Tibial artery (tissue), 4 donors: Measurements from ENCODE around the gene ZNF207.
A peak's percentile ranks its signal among the peaks of the same experiment; 100 is the strongest.
"Not testable (repeated sequence)": the region's sequence is repeated elsewhere in the genome, so short reads cannot be mapped to it uniquely, and the experiment has no call there.

Experiments
- DNase-seq, 2 donors: peaks; one replicate each; pipeline ENCODE4 v3.0.0-alpha.2; 2019
- H3K27ac ChIP-seq, 2 donors: fragments of 200-600 bp; sonication (generic) in 1 of 2; 1 replicate in 1 of 2; 2 replicates in 1 of 2; pipeline ENCODE4 v1.5.1; 2018 to 2019; ENCODE audit warnings: mild to moderate bottlenecking in 1 of 2
- H3K27me3 ChIP-seq, 2 donors: fragments of 200-600 bp; sonication (generic) in 1 of 2; one replicate each; pipeline versions ENCODE4 v1.5.1 to v1.6.0; 2016 to 2019
- H3K36me3 ChIP-seq, 3 donors: fragments of 200-600 bp; sonication (generic) in 2 of 3; one replicate each; pipeline ENCODE4 v1.5.1; 2016 to 2019; ENCODE audit warnings: mild to moderate bottlenecking in 2 of 3
- H3K4me1 ChIP-seq, 4 donors: fragments of 200-600 bp; sonication (generic) in 2 of 4; 1 replicate in 3 of 4; 2 replicates in 1 of 4; pipeline ENCODE4 v1.5.1; 2016 to 2019
- H3K4me3 ChIP-seq, 2 donors: fragments of 200-600 bp; sonication (generic) in 1 of 2; 1 replicate in 1 of 2; 2 replicates in 1 of 2; pipeline ENCODE4 v1.5.1; 2018 to 2019; ENCODE audit warnings: mild to moderate bottlenecking in 2 of 2
- H3K9me3 ChIP-seq, 3 donors: fragments of 200-600 bp; sonication (generic) in 1 of 3; one replicate each; pipeline ENCODE4 v1.5.1; 2016 to 2019
- CTCF ChIP-seq, 2 experiments: fragments of 200-600 bp in 1 of 2; fragments of 450-650 bp in 1 of 2; IDR thresholded peaks; one replicate each; pipeline ENCODE4 v1.5.1; 2017 to 2019; ENCODE audit warnings: antibody characterized with exemption in 2 of 2, mild to moderate bottlenecking in 1 of 2, moderate library complexity in 1 of 2
- intact Hi-C: fragments of 100-400 bp; cut with DNase I; formaldehyde crosslinking; loops from one replicate; pipeline ENCODE4 v1.15.0; 2023; ENCODE audit warnings: low total_unique reads

ZNF207 gene

GRCh38 chr17:32348483-32348800, 1.5 kb upstream of the ZNF207 start:
- Histone ChIP-seq H3K4me3 (no peak overlapping the region), H3K27me3 (no peaks in the 10 kb centered on the region), H3K9me3 (no peaks in the 10 kb centered on the region), H3K27ac (no peak overlapping the region), H3K4me1 (peaks cover 0 to 30% (median 25%) of the 10 kb centered on the region in 4 donors), H3K36me3 (peaks cover 0 to 13% (median 9%) of the 10 kb centered on the region in 3 donors)
- TF ChIP-seq CTCF (IDR thresholded peaks at IDR 0.05), result no peak
- intact Hi-C loops, result no loop called here
- no peak for DNase-seq

DNA sequence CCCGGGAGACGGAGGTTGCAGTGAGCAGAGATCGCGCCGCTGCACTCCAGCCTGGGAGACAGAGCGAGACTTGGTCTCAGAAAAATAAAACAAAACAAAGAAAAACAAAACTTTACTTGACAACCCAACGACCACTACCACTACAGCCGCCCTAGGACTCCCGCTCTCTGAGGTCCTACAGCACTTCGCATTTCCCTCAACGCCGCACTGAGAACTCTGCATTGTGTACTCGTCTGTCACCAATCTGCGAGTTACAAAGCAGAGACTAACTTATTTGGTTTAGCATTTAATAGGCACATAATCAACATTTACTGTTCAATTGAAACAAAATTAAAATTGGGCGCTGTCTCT, 479 bp upstream of the ZNF207 start:
- intact Hi-C loops, result no loop called here
- no peak for DNase-seq
- H3K4me1 ChIP-seq, result peaks cover 0 to 40% (median 33%) of the 10 kb centered on the region in 4 donors
- H3K4me3 ChIP-seq, result peak overlapping the region; percentile 84 to 93
- no peaks in the 10 kb centered on the region for H3K9me3 ChIP-seq
- no peaks in the 10 kb centered on the region for H3K27me3 ChIP-seq
- H3K36me3 ChIP-seq, result peaks cover 9 to 21% (median 19%) of the 10 kb centered on the region in 3 donors
- peak overlapping the region; percentile 97 to 99 for H3K27ac ChIP-seq
- no peak for TF ChIP-seq CTCF (IDR thresholded peaks at IDR 0.05)

DNA sequence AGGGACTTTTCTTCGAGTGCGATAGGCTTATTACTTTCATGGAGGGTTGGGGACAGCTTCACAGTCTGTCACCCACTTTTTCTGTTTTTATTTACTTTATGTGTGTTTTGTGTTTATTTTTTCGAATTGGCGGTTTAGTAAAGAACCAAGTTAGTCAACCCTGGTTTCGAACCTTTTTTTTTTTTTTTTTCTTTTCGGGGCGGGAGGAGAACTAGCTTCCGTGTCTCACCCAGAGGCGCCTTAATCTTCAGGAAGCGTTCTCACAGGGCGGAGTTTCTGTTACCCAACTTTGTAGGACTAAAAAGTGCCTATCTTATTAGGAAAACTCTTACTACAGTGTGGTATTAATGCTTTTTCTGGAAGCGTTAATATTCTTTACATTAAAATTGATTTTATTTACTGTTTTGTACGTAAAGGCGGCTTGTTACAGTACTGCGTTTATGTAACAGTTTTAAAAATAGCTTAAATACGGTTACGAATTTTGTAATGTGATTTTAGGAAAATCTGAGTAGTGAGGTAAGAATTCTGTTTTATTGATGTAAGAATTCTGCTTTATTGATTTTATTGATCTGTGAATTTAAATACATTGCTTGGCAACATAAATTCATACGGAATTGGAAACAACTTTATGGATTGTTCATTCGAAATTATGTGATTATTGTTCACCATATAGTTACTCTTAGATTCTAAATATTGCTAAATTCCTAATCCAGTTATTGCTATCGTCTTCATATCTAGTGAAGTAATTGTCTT, 885 bp downstream of the ZNF207 start:
- intact Hi-C loops, result no loop called here
- Histone ChIP-seq H3K9me3 (no peaks in the 10 kb centered on the region), H3K36me3 (peaks cover 22 to 33% (median 27%) of the 10 kb centered on the region in 3 donors), H3K4me1 (peaks cover 0 to 54% (median 46%) of the 10 kb centered on the region in 4 donors), H3K27ac (peak overlapping the region; percentile 97 to 99), H3K4me3 (peak overlapping the region; percentile 84 to 93), H3K27me3 (no peaks in the 10 kb centered on the region)
- peak in 1 of 2 donors; percentile 55 for DNase-seq
- TF ChIP-seq CTCF (IDR thresholded peaks at IDR 0.05), result no peak

GRCh38 chr17:32352734-32353133, 2.8 kb downstream of the ZNF207 start:
- intact Hi-C loops, H3K27me3 ChIP-seq, H3K9me3 ChIP-seq, DNase-seq, H3K27ac ChIP-seq: not testable (repeated sequence)
- Histone ChIP-seq H3K36me3 (peaks cover 25 to 40% (median 27%) of the 10 kb centered on the region in 3 donors), H3K4me1 (peaks cover 0 to 70% (median 57%) of the 10 kb centered on the region in 4 donors), H3K4me3 (peak overlapping the region; percentile 84 to 93)

GRCh38 chr17:32355649-32356377, 5.9 kb downstream of the ZNF207 start:
- TF ChIP-seq CTCF (IDR thresholded peaks at IDR 0.05), result no peak
- H3K4me3 ChIP-seq, result no peak overlapping the region
- H3K27me3 ChIP-seq, result no peaks in the 10 kb centered on the region
- DNase-seq, result no peak
- H3K36me3 ChIP-seq, result peaks cover 48 to 70% (median 55%) of the 10 kb centered on the region in 3 donors
- peaks cover 0 to 67% (median 53%) of the 10 kb centered on the region in 4 donors for H3K4me1 ChIP-seq
- H3K9me3 ChIP-seq, result no peaks in the 10 kb centered on the region
- H3K27ac ChIP-seq, result no peak overlapping the region
- intact Hi-C loops, result no loop called here

DNA sequence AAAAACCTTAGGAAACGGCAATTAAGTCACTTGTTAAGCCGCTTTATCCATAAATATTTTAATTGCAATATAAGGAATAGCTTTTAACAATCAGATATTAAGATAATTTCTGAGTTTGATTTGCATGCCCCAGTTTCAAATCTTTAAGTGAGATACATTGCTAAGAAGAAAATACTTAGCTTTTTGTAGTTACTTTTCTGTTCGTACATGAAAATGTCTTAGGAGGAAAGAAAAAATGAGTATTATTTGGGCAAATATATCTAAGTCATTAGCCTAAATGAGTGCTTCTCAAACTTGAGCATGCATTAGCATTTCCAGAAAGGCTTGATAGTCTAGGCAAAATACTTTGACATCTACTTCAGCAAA, 6.4 kb downstream of the ZNF207 start:
- no peak for DNase-seq
- H3K4me3 ChIP-seq, result no peak overlapping the region

More for the DNA sequence above, 6.4 kb downstream of the ZNF207 start:
- Histone ChIP-seq H3K27ac (no peak overlapping the region), H3K36me3 (peaks cover 54 to 75% (median 60%) of the 10 kb centered on the region in 3 donors), H3K27me3 (no peaks in the 10 kb centered on the region), H3K4me1 (peaks cover 0 to 66% (median 53%) of the 10 kb centered on the region in 4 donors), H3K9me3 (no peaks in the 10 kb centered on the region)
- intact Hi-C loops, result no loop called here
- TF ChIP-seq CTCF (IDR thresholded peaks at IDR 0.05), result no peak
